Muscle of leg (tissue), 16 donors: Measurements from ENCODE around the gene OR11H7. TPM values are rescaled to one million over a fixed set of nuclear protein-coding genes. Genes with fewer than 3 reads are reported as not detected.
"Not testable (repeated sequence)": the region's sequence is repeated elsewhere in the genome, so short reads cannot be mapped to it uniquely, and the experiment has no call there.

ENCODE experiments used
- DNase-seq: peaks from one replicate; pipeline ENCODE4 v3.0.0; 2013
- H3K27ac ChIP-seq: one replicate; pipeline ENCODE4 v1.5.1; 2013; ENCODE audit warnings: mild to moderate bottlenecking, low read length, control low read depth
- H3K27me3 ChIP-seq: one replicate; pipeline ENCODE4 v1.6.1; 2013; ENCODE audit warnings: low read length; ENCODE audit not compliant: control insufficient read depth, insufficient read depth
- H3K36me3 ChIP-seq: one replicate; pipeline ENCODE4 v1.6.1; 2013; ENCODE audit warnings: low read length; ENCODE audit not compliant: control insufficient read depth, insufficient read depth
- H3K4me1 ChIP-seq: one replicate; pipeline ENCODE4 v1.6.1; 2013; ENCODE audit warnings: low read length; ENCODE audit not compliant: control insufficient read depth, insufficient read depth
- H3K4me3 ChIP-seq: one replicate; pipeline ENCODE4 v1.5.1; 2013; ENCODE audit warnings: low read length, control low read depth
- H3K9me3 ChIP-seq: replicated peaks from 2 replicates; pipeline ENCODE4 v1.6.1; 2013; ENCODE audit warnings: low read depth, low read length; ENCODE audit not compliant: control insufficient read depth
- WGBS: methylation state at CpG from one replicate; pipeline ENCODE4 v1.1.5; 2013; ENCODE audit warnings: missing lambda C conversion rate; ENCODE audit not compliant: insufficient coverage; 5-methylcytosine and 5-hydroxymethylcytosine counted together
- long read RNA-seq, 11 donors: transcript quantifications; one replicate each; lab custom pipeline, GENCODE V29; 2026
- polyA plus RNA-seq, 8 donors: library from polyadenylated mRNA; unstranded; fragments of 120-200 nt; gene quantifications; one replicate each; pipeline versions ENCODE4 v1.2.1 to v1.2.3, GENCODE V29; 2013; ENCODE audit warnings: inconsistent platforms in 1 of 8, low replicate concordance in 1 of 8; ENCODE audit not compliant: insufficient read length in 8 of 8, insufficient read depth in 1 of 8
- total RNA-seq: library from RNA; stranded (reverse); fragments of 120-200 nt; gene quantifications from one replicate; pipeline ENCODE4 v1.2.4, GENCODE V29; 2013

OR11H7 gene
- total RNA-seq (not detected), polyA plus RNA-seq (under 1 TPM in 3 of 8 donors, not detected in 5; 0.15 to 0.38 (median 0.31) TPM)
- long read RNA-seq, donor 1, result 0 reads
- long read RNA-seq, donor 2, result 0 reads
- long read RNA-seq, donor 3, result 0 reads
- long read RNA-seq, donor 4, result 0 reads
- long read RNA-seq, donor 5, result 0 reads
- long read RNA-seq, donor 6, partial matches to known transcripts, result 0 of 1 reads
- long read RNA-seq, donor 6, other reads (novel, unspliced or antisense), result 0 of 1 reads
- long read RNA-seq, donor 7, result 0 reads
- long read RNA-seq, donor 8, result 0 reads
- long read RNA-seq, donor 9, result 0 reads
- long read RNA-seq, donor 10, partial matches to known transcripts, result 0 of 1 reads
- long read RNA-seq, donor 10, other reads (novel, unspliced or antisense), result 0 of 1 reads
- long read RNA-seq, donor 11, result 0 reads

DNA sequence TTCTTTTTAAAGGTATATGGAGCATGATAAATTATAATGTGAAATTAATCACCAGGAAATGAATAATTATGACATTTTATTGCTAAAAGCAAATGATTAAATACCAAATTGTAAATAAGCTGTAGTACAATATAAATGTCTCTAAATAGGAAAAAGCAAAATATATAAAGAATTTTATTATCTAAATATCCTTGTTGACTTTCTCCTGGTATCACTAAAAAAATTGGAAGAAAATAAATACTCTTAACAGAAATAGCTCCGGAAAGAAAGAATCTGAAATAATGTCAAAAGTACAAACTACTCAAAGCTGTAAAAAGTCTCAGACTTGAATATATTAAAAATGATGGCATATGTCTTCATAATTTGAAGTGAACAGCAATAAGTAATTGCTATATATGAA is at the start of gene OR11H7:
TSS of gene OR11H7 (plus strand) at position 301 of the 400 bp plus-strand sequence.
- no CpG with 5 or more reads among the region's 1 CpG for WGBS
- Histone ChIP-seq H3K4me1 (no peaks in the 10 kb centered on the region), H3K4me3 (no peak within 1 kb of the TSS), H3K36me3 (no peaks in the 10 kb centered on the region), H3K27me3 (no peaks in the 10 kb centered on the region), H3K27ac (no peak within 1 kb of the TSS), H3K9me3 (peaks cover 16% of the 10 kb centered on the region)
- no peak for DNase-seq

DNA sequence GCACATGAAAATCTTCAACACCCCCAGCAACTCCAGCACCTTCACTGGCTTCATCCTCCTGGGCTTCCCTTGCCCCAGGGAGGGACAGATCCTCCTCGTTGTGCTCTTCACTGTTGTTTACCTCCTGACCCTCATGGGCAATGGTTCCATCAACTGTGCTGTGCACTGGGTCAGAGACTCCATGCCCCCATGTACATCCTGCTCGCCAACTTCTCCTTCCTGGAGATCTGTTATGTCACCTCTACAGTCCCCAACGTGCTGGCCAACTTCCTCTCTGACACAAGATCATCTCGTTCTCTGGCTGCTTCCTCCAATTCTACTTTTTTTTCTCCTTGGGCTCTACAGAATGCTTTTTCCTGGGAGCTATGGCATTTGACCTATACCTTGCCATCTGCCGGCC is 49.6 kb upstream of the OR11H7 start:
- peaks cover 23% of the 10 kb centered on the region for H3K9me3 ChIP-seq
- no peaks in the 10 kb centered on the region for H3K27me3 ChIP-seq
- DNase-seq, result no peak
- no peaks in the 10 kb centered on the region for H3K4me1 ChIP-seq
- H3K27ac ChIP-seq, result no peak overlapping the region
- 61% methylated on average over 5 of the region's 5 CpGs for WGBS
- no peaks in the 10 kb centered on the region for H3K36me3 ChIP-seq
- no peak overlapping the region for H3K4me3 ChIP-seq

DNA sequence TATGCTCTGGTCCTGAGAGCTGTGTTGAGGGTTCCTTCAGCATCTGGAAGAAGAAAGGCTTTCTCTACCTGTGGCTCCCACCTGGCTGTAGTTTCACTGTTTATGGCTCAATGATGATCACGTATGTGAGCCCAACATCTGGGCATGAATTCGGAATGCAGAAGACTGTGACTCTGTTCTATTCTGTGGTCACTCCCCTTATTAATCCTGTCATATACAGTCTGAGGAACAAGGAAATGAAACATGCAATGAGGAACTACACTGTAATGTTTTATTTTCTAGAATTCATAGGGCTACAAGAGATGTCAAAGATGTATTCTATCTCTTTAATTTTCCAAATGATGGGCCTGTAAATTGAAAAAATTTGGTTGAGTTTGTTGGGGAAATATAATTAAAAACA is 48.9 kb upstream of the OR11H7 start:
- no peaks in the 10 kb centered on the region for H3K4me1 ChIP-seq
- no CpG with 5 or more reads among the region's 2 CpGs for WGBS
- no peak for DNase-seq
- peaks cover 24% of the 10 kb centered on the region for H3K9me3 ChIP-seq
- no peaks in the 10 kb centered on the region for H3K36me3 ChIP-seq
- H3K27me3 ChIP-seq, result no peaks in the 10 kb centered on the region
- no peak overlapping the region for H3K27ac ChIP-seq
- no peak overlapping the region for H3K4me3 ChIP-seq

- peaks cover 22% of the 10 kb centered on the region for H3K9me3 ChIP-seq
- no peak overlapping the region for H3K4me3 ChIP-seq
- H3K36me3 ChIP-seq, result no peaks in the 10 kb centered on the region
- DNase-seq, result no peak
- no peaks in the 10 kb centered on the region for H3K27me3 ChIP-seq
- no CpG with 5 or more reads among the region's 2 CpGs for WGBS
- H3K4me1 ChIP-seq, result no peaks in the 10 kb centered on the region
- no peak overlapping the region for H3K27ac ChIP-seq
Observed at GRCh38 chr14:20180486-20180885, 48.3 kb upstream of the OR11H7 start.

DNA sequence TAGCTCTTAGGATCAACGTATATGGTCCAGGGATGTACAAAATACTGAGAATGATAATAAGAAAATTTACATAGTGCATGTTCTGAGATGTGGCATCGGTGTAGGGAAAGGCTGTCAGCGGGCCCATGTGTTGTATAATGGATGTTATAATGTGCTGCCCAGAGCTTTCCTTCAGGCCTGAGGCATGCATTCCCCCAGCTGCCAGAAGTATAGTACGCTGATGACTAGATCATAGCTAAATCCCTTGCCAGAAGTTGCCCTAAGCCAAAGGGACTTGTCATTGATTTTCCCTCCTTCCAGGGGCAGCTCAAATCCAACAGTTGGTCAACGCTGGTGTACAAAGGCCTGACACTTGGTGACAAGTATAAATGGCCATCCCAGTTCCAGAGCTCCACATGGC is 44.6 kb upstream of the OR11H7 start:
- Histone ChIP-seq H3K4me1 (no peaks in the 10 kb centered on the region), H3K4me3 (no peak overlapping the region), H3K9me3 (peaks cover 22% of the 10 kb centered on the region), H3K36me3 (no peaks in the 10 kb centered on the region), H3K27me3 (no peaks in the 10 kb centered on the region), H3K27ac (no peak overlapping the region)
- no peak for DNase-seq
- WGBS, result 50% methylated on average over 4 of the region's 5 CpGs

- H3K4me3 ChIP-seq, result no peak within 1 kb of the TSS
- no peaks in the 10 kb centered on the region for H3K36me3 ChIP-seq
- H3K27ac ChIP-seq, result no peak within 1 kb of the TSS
- H3K27me3 ChIP-seq, result no peaks in the 10 kb centered on the region
- no peaks in the 10 kb centered on the region for H3K4me1 ChIP-seq
- peaks cover 26% of the 10 kb centered on the region for H3K9me3 ChIP-seq
- 57% methylated on average over 1 of the region's 1 CpG for WGBS
- DNase-seq, result no peak
Observed at GRCh38 chr14:20190596-20190995, 38.2 kb upstream of the OR11H7 start, which contains the start of gene OR11G2. OR11G2 (plus strand) TSS chr14:20190896; CDS start chr14:20197438, 6,542 bp downstream.

DNA sequence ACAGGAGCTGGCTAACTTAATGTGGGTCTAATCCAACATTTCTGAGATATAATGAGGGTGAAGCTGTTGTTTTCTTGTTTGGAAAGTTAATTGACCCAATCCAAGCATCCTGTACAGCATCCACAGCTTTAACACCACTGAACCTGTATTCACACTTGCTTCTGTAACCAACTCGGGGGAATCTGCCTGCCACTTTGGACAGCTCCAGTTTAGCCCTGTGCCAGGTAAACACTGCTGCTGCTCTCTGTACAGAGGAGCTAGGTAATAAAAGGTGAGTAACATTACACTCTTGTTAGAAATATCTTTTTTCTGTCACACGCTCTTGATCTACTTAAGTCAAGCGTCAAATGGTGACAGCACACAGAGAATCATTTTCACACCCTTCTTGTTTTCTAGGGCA is 37.4 kb upstream of the OR11H7 start:
- WGBS, result 95% methylated on average over 2 of the region's 3 CpGs
- Histone ChIP-seq H3K27ac (no peak overlapping the region), H3K9me3 (peaks cover 28% of the 10 kb centered on the region), H3K4me1 (no peaks in the 10 kb centered on the region), H3K36me3 (no peaks in the 10 kb centered on the region), H3K27me3 (no peaks in the 10 kb centered on the region), H3K4me3 (no peak overlapping the region)
- no peak for DNase-seq

DNA sequence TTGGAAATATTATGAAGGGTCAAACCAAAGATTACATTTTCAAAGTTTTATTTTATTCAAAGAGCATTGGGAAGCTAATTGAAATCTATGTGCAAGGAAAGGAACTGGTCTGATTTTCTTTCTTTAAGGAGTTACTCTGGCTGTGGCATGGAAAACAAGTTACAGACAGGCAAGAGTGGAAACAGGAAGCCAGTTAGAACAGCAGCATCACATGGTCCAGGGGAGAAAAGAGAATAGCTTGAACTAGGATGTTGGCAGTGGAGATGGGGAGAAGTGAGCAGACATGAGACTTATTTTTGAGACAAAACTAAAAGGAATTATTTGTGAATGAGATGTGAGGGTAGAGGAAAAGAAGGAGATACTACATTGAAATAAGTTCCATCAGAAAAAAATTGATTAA is 34.7 kb upstream of the OR11H7 start:
- H3K27me3 ChIP-seq, result no peaks in the 10 kb centered on the region
- peaks cover 30% of the 10 kb centered on the region for H3K9me3 ChIP-seq
- H3K27ac ChIP-seq, result no peak overlapping the region
- no peak overlapping the region for H3K4me3 ChIP-seq
- no peak for DNase-seq
- H3K36me3 ChIP-seq, result no peaks in the 10 kb centered on the region
- no peaks in the 10 kb centered on the region for H3K4me1 ChIP-seq

- H3K9me3 ChIP-seq, result peaks cover 26% of the 10 kb centered on the region
- not testable (repeated sequence) for DNase-seq, H3K4me3 ChIP-seq, H3K4me1 ChIP-seq, H3K27ac ChIP-seq, H3K36me3 ChIP-seq, H3K27me3 ChIP-seq
- 62% methylated on average over 4 of the region's 6 CpGs for WGBS
Observed at GRCh38 chr14:20195170-20195569, 33.6 kb upstream of the OR11H7 start.

DNA sequence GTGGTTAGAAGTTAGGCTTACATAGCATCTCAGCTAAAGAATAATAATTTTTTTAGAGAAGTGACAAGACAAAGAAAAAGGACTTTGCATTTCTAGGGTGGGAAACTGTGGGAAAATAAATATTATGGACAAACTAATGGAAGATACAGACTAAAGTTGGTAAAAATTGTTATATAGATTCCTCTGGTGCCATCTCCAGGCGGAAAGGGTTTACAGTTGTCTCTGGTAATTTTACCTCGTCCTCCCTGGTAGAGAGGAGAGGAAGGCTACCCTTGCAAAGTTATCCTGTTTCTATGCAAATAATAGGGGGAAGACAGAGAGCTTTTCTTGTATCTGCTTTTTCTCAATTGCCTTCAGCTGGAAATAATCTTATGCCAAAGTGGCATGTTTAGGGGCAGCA is 32.9 kb upstream of the OR11H7 start:
- DNase-seq, result no peak
- Histone ChIP-seq H3K4me1 (no peaks in the 10 kb centered on the region), H3K36me3 (no peaks in the 10 kb centered on the region), H3K27ac (no peak overlapping the region), H3K27me3 (no peaks in the 10 kb centered on the region), H3K9me3 (peaks cover 20% of the 10 kb centered on the region), H3K4me3 (no peak overlapping the region)
- no CpG with 5 or more reads among the region's 2 CpGs for WGBS
